ENCODE data around the gene YPEL2. TPM values are rescaled to one million over a fixed set of nuclear protein-coding genes. Genes with fewer than 3 reads are reported as not detected.

The YPEL2 gene
- 15.1 and 21.5 TPM in 2 replicates for total RNA-seq

DNA sequence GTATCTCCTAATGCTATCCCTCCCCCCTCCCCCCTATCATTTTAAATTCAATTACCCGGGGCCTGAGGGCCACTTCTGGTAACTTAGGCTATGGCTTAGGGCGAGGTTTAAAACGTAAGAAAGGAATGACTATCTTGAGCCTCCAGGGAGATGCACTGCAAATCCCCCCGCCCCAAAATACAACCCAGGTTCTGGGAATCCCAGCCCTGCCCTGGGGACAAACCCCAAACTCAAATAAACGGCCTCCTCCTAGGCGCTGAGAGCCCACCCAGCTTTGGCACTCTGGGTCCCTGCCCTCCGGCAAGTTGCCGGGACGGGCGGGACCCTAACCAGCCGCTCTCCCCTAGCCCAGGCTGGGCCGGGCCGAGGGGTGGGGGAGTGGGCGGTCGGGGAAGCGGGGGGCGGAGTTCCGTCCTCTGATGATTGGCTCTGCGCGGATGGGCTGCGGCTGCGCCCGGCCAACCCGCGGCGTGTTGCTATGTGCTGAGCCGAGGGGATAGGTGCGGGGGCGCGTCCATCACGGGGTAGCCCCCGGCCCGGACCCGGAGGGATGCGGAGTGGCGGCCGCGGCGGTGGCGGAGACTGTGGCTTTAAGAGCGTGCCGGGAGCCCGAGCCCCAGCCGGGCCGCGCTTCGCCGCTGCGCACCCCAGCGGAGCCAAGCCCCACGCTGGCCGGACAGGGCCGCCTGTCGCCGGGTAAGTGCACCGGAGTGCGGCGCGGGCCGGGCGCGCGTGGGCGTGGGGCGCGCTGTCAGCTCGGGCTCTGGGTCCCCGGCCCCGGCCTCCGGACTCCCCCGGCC, at the start of gene YPEL2:
Gene YPEL2 (plus strand): TSS at position 527 of the 800 bp plus-strand sequence. CDS start 21,755 bp downstream, outside the sequence.

Other genes with a start within 250 kb of the YPEL2 start
- 41.4 and 59.8 TPM in 2 replicates for gene TRIM37, start 224.8 kb upstream of the YPEL2 start, total RNA-seq
- gene SKA2, start 176.5 kb upstream of the YPEL2 start, total RNA-seq = 21.9 and 41.2 TPM in 2 replicates
- gene PRR11, start 175.9 kb upstream of the YPEL2 start, total RNA-seq = 4.5 and 9.6 TPM in 2 replicates
- 24.0 and 25.3 TPM in 2 replicates for gene SMG8, start 121.6 kb upstream of the YPEL2 start, total RNA-seq
- gene GDPD1, start 111.1 kb upstream of the YPEL2 start, total RNA-seq = 0.98 and 1.9 TPM in 2 replicates
- gene DHX40, start 234.0 kb downstream of the YPEL2 start, total RNA-seq = 49.6 and 66.3 TPM in 2 replicates